GM12878 (cell line): Measurements from ENCODE around the gene TBC1D30. TPM values are rescaled to one million over a fixed set of nuclear protein-coding genes. Genes with fewer than 3 reads are reported as not detected.

Experiments used
- ATAC-seq: fragments of 200-7000 bp; cut with Tn5 transposase; 3 replicates; pipeline ENCODE4 v1.9.1; 2020; ENCODE audit warnings: mild to moderate bottlenecking, moderate library complexity
- BruUV-seq: library from RNA; stranded (reverse); fragments of 400-500 nt; replicated peaks from 2 replicates; lab custom pipeline; 2021; lab: Mats Ljungman, UMichigan
- CTCF ChIA-PET: fragments of 300-600 bp; sonication (Branson Sonifier 250); formaldehyde crosslinking; extraction: SDS; loops from one replicate; lab custom pipeline; 2021; ENCODE audit warnings: inconsistent platforms; lab: Yijun Ruan, JAX
- POLR2A ChIA-PET: fragments of 350-600 bp; formaldehyde crosslinking; extraction: SDS; loops from one replicate; lab custom pipeline; 2021; ENCODE audit warnings: inconsistent platforms; lab: Charles Lee
- RAD21 ChIA-PET: fragments of 300-600 bp; sonication (Branson Sonifier 250); formaldehyde crosslinking; loops from one replicate; lab custom pipeline; 2023; ENCODE audit warnings: antibody characterized with exemption; ENCODE audit not compliant: unreplicated experiment; lab: Charles Lee
- SMC1A ChIA-PET: fragments of 300-600 bp; sonication (Branson Sonifier 250); formaldehyde crosslinking; loops from one replicate; lab custom pipeline; 2023; ENCODE audit not compliant: unreplicated experiment, uncharacterized antibody; lab: Charles Lee
- DNase-seq: peaks from one replicate; pipeline ENCODE4 v3.0.0-alpha.2; 2011; ENCODE audit warnings: low read depth, low spot score
- FAIRE-seq: peaks from 3 replicates; lab custom pipeline; 2011; peaks lifted over from hg19 to GRCh38; lab: Jason Lieb, UNC
- H2AFZ ChIP-seq: 2 replicates; pipeline ENCODE4 v1.6.0; 2011; ENCODE audit warnings: low read depth, low read length, control low read depth; ENCODE audit not compliant: control insufficient read depth
- H3K27ac ChIP-seq: 2 replicates; pipeline ENCODE4 v1.5.1; 2011; ENCODE audit warnings: control low read depth; ENCODE audit not compliant: control insufficient read depth, insufficient read depth
- H3K27me3 ChIP-seq, 2 experiments: replicated peaks in 1 of 2; 2 replicates each; pipeline versions ENCODE4 v1.6.0 to v1.6.1; 2011; ENCODE audit warnings: low read length in 1 of 2; ENCODE audit not compliant: control insufficient read depth in 2 of 2, insufficient read depth in 2 of 2
- H3K36me3 ChIP-seq, 2 experiments: 2 replicates each; pipeline ENCODE4 v1.5.1; 2011; ENCODE audit warnings: low read length in 1 of 2; ENCODE audit not compliant: control insufficient read depth in 2 of 2, insufficient read depth in 2 of 2
- H3K4me1 ChIP-seq: 2 replicates; pipeline ENCODE4 v1.6.1; 2011; ENCODE audit warnings: mild to moderate bottlenecking, low read length, moderate library complexity, mixed read lengths; ENCODE audit not compliant: control insufficient read depth, insufficient read depth
- H3K4me2 ChIP-seq: 2 replicates; pipeline ENCODE4 v1.6.0; 2011; ENCODE audit warnings: control low read depth; ENCODE audit not compliant: control insufficient read depth, insufficient read depth
- H3K4me3 ChIP-seq: fragments of 200-600 bp; sonication (generic); 2 replicates; pipeline ENCODE4 v1.5.1; 2016
- H3K79me2 ChIP-seq: 2 replicates; pipeline ENCODE4 v1.6.0; 2011; ENCODE audit warnings: low read length; ENCODE audit not compliant: control insufficient read depth, insufficient read depth
- H3K9ac ChIP-seq: 2 replicates; pipeline ENCODE4 v1.8.0; 2011; ENCODE audit warnings: low read length, control low read depth, mixed read lengths; ENCODE audit not compliant: control insufficient read depth, insufficient read depth
- H3K9me3 ChIP-seq: replicated peaks from 3 replicates; pipeline ENCODE4 v1.5.1; 2011; ENCODE audit warnings: mild to moderate bottlenecking, low read length; ENCODE audit not compliant: control insufficient read depth, insufficient read depth
- H4K20me1 ChIP-seq: 2 replicates; pipeline ENCODE4 v1.6.0; 2011; ENCODE audit not compliant: control insufficient read depth, insufficient read depth
- CBFB ChIP-seq: IDR thresholded peaks from 2 replicates; pipeline ENCODE4 v1.6.1; 2016; ENCODE audit warnings: antibody characterized with exemption, low read depth
- JUNB ChIP-seq: IDR thresholded peaks from 2 replicates; pipeline ENCODE4 v1.6.1; 2016; ENCODE audit warnings: antibody characterized with exemption, mild to moderate bottlenecking
- MTA2 ChIP-seq: fragments of 450-650 bp; IDR thresholded peaks from 2 replicates; pipeline ENCODE4 v1.6.1; 2016; ENCODE audit warnings: low read depth, mild to moderate bottlenecking, moderate library complexity
- RAD21 ChIP-seq: IDR thresholded peaks from 2 replicates; pipeline ENCODE4 v1.6.1; 2011; ENCODE audit warnings: mild to moderate bottlenecking, low read depth, low read length, moderate library complexity; ENCODE audit not compliant: insufficient read depth
- RBBP5 ChIP-seq: fragments of 200-600 bp; sonication (generic); conservative IDR thresholded peaks from 2 replicates; pipeline ENCODE4 v1.6.1; 2016
- RUNX3 ChIP-seq: IDR thresholded peaks from 2 replicates; pipeline ENCODE4 v1.6.1; 2012; ENCODE audit warnings: low read length, inconsistent platforms
- SMAD1 ChIP-seq: fragments of 450-650 bp; IDR thresholded peaks from 2 replicates; pipeline ENCODE4 v1.6.1; 2018; ENCODE audit warnings: mild to moderate bottlenecking, low read depth; ENCODE audit not compliant: partially characterized antibody
- WGBS: methylation state at CpG from one replicate; pipeline ENCODE4 v1.1.6; 2016; ENCODE audit warnings: low lambda C conversion rate; ENCODE audit not compliant: insufficient replicate concordance, insufficient coverage; ENCODE audit errors: missing lambda C conversion rate; 5-methylcytosine and 5-hydroxymethylcytosine counted together
- in situ Hi-C: fragments of 300-500 bp; cut with MboI; formaldehyde crosslinking; loops from 9 replicates; pipeline ENCODE4 v1.14.3; 2018; ENCODE audit warnings: mixed read lengths
- intact Hi-C: fragments of 100-400 bp; cut with micrococcal nuclease; formaldehyde crosslinking; loops from one replicate; pipeline ENCODE4 v1.14.2; 2022; ENCODE audit not compliant: unreplicated experiment
- polyA plus RNA-seq, 11 experiments: library from polyadenylated mRNA; depleted of rRNA in 4 of 11; unstranded in 6 of 11; stranded (reverse) in 5 of 11; fragments of >200 nt; fragmentation: Nextera tagmentation in 4 of 11; fragmentation: Illumina TruSeq in 1 of 11; extraction: Ambion mirVana in 4 of 11; extraction: Trizol in 1 of 11; gene quantifications; 1 replicate in 1 of 11; 2 replicates in 10 of 11; pipeline versions ENCODE4 v1.2.1 to v1.2.3, GENCODE V29; 2011 to 2016; ENCODE audit warnings: inconsistent platforms in 2 of 11, missing spikeins in 2 of 11, low read depth in 1 of 11
- total RNA-seq, 4 experiments: library from RNA; depleted of rRNA in 3 of 4; stranded (reverse); fragments of >200 nt in 3 of 4; fragmentation: Illumina TruSeq in 1 of 4; extraction: Trizol in 1 of 4; gene quantifications; 2 replicates each; pipeline versions ENCODE4 v1.2.1 to v1.2.3, GENCODE V29; 2013 to 2021
- TF ChIP-seq, protein P1 (sequence below): IDR thresholded peaks from 2 replicates; pipeline ENCODE4 v1.6.1; 2012; ENCODE audit warnings: low read depth, low read length, improper control_type of control experiment

Gene TBC1D30
- total and polyA plus RNA-seq, 10 of the 15 experiments (the other 5 are each of a cell fraction or from before 2014, with no cell fraction given): 1.2 to 23.3 (median 11.1) TPM

- intact Hi-C loops (no loop called here), in situ Hi-C loops (no loop called here)
- no peaks in the 10 kb centered on the region for H4K20me1 ChIP-seq
- H3K4me3 ChIP-seq: no peak overlapping the region
- no peaks in the 10 kb centered on the region for H3K9me3 ChIP-seq
- BruUV-seq: no TSS peak
- H3K79me2 ChIP-seq: peaks cover 12% of the 10 kb centered on the region
- peaks cover 30% of the 10 kb centered on the region for H3K4me1 ChIP-seq
- ChIA-PET RAD21 (interaction anchor here (1.7 kb wide), 1 partner anchor 22 kb away, joined by 3 read pairs; no protein-coding TSS in a partner anchor), SMC1A (interaction anchor here (2.1 to 2.7 kb wide), 2 partner anchors 12 to 25 kb away, joined by 6 to 7 read pairs; no protein-coding TSS in a partner anchor), POLR2A (interaction anchor here (0.7 to 1.0 kb wide), 2 partner anchors 30 to 248 kb away, joined by 3 to 4 read pairs; no protein-coding TSS in a partner anchor), CTCF (no interaction called here)
- H3K9ac ChIP-seq: no peak overlapping the region
- no peaks in the 10 kb centered on the region for H3K27me3 ChIP-seq
- H2AFZ ChIP-seq: no peak overlapping the region
- TF ChIP-seq SMAD1 (no peak), JUNB (0 out of 2 replicates have a peak, but pooled peaks have one; percentile 16)
- peak overlapping the region; percentile 17 for H3K27ac ChIP-seq
- no peak for DNase-seq
- 0 out of 2 replicates have a peak overlapping the region, but pooled peaks have one; percentile 24 for H3K4me2 ChIP-seq
- H3K36me3 ChIP-seq: peaks cover 0 to 3% of the 10 kb centered on the region in 2 experiments; a peak in 2 of 4 replicates
- ATAC-seq: no peak
- no peak for FAIRE-seq
- 57% methylated on average over 4 of the region's 4 CpGs for WGBS
Observed at GRCh38 chr12:64858882-64859605, 34.6 kb downstream of the TBC1D30 start.

DNA sequence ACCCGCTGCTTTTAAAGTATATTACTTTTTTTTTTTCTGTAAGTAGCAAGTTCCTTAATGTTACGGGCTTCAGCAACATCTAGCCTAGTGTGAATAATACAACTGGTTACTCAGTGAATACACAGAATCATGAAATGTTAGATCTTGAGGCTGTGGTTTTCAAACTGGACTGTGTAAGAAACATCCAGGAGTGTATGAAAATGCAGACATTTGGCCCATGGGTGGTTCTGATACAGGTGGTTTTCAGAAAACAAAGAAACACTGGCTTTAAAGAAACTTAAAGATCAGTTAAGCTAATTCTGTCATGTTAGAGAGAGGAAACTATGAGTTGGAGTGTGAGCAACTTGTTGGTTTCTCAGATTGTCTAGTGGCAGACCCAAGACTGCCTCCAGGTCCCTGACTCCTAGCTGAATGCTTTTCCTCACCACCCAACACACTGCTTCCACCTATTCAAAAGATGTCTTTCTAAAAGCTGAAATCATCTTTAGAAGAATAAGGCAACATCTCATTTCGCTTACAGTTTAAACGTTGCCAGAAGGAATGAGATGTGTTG, 36.1 kb downstream of the TBC1D30 start:
- WGBS: 26% methylated on average over 4 of the region's 4 CpGs
- peak; percentile 56 for FAIRE-seq

More for the DNA sequence above, 36.1 kb downstream of the TBC1D30 start:
- SMC1A ChIA-PET: interaction anchor here (0.6 to 2.7 kb wide), 9 partner anchors 10 to 128 kb away, joined by 3 to 7 read pairs (median 4); no protein-coding TSS in a partner anchor
- Histone ChIP-seq H2AFZ (peak overlapping the region; percentile 24; the same call in 1 of the 2 replicates), H3K27me3 (no peaks in the 10 kb centered on the region), H3K4me3 (no peak overlapping the region), H3K36me3 (peaks cover 0 to 4% of the 10 kb centered on the region in 2 experiments; a peak in 2 of 4 replicates), H3K4me1 (peaks cover 30% of the 10 kb centered on the region), H3K79me2 (peaks cover 12% of the 10 kb centered on the region), H3K9ac (no peak overlapping the region; the same call in 1 of the 2 replicates), H4K20me1 (no peaks in the 10 kb centered on the region), H3K9me3 (no peaks in the 10 kb centered on the region), H3K4me2 (peak overlapping the region; percentile 47; the same call in 1 of the 2 replicates), H3K27ac (peak overlapping the region; percentile 46)
- CTCF ChIA-PET: interaction anchor here (0.6 to 1.4 kb wide), 3 partner anchors 31 to 263 kb away, joined by 3 to 4 read pairs (median 3); no protein-coding TSS in a partner anchor
- POLR2A ChIA-PET: interaction anchor here (0.9 kb wide), 1 partner anchor 17 kb away, joined by 3 read pairs; no protein-coding TSS in a partner anchor
- DNase-seq (no peak), ATAC-seq (peak; percentile 54)
- BruUV-seq: no TSS peak
- RAD21 ChIA-PET: interaction anchor here (1.1 to 1.7 kb wide), 2 partner anchors 16 to 23 kb away, joined by 3 to 6 read pairs; no protein-coding TSS in a partner anchor
- in situ Hi-C loops (no loop called here), intact Hi-C loops (loop anchor here (5.0 kb wide), 1 partner anchor 33 kb away; no protein-coding TSS in a partner anchor)
- TF ChIP-seq CBFB: no peak
- TF ChIP-seq RUNX3: peak; percentile 20; the same call in 1 of the 2 replicates
- no peak for TF ChIP-seq RBBP5
- TF ChIP-seq RAD21: no peak
- TF ChIP-seq MTA2: no peak
- TF ChIP-seq, protein P1, sequence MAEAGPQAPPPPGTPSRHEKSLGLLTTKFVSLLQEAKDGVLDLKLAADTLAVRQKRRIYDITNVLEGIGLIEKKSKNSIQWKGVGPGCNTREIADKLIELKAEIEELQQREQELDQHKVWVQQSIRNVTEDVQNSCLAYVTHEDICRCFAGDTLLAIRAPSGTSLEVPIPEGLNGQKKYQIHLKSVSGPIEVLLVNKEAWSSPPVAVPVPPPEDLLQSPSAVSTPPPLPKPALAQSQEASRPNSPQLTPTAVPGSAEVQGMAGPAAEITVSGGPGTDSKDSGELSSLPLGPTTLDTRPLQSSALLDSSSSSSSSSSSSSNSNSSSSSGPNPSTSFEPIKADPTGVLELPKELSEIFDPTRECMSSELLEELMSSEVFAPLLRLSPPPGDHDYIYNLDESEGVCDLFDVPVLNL: no peak
